NCI-H2081 treated with DMSO at 0.1 percent for 48 hours (cell line): Measurements from ENCODE around the gene CNTNAP4.

ENCODE experiments used
- DNase-seq: peaks from one replicate; lab custom pipeline; 2025; lab: John Stamatoyannopoulos, UW

Gene CNTNAP4

DNA sequence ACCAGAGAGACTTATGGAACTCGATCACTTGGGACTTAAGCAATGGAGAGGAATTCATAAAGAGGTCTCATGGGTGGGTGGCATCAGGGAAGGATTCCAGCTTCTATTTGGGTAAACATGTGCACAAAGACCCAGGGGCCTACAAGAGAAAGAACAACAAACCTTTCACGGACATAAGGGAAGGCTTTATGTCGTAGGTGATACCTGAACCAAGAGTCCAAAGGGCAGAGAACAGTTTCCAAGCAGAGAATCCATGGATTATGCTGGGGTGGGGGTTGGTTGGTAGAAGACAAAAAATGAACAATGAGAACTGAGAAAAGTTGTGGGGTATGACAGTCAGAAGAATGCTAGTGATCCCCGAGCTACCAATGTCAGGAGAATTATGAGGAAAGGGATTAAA is 119.8 kb downstream of the CNTNAP4 start:
- DNase-seq, result no peak

DNA sequence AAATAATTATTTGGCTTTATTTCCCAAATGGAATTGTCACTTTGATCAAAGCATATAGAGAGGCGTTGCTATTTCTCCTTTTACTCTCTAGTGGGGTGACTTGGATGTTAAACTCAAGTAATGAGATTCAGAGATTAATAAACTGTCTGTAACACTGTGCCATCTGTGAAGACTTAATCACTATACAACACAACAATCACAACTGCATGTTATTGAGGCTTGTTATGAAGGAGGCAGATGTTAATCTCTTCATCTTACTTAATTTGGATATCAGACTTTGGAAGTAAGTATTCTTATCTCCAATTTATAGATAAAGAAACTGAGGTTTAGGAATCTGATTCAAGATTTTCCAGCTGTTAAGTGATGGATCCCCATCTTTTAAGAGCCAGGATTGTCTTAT is 132.5 kb downstream of the CNTNAP4 start:
- DNase-seq, result no peak

GRCh38 chr16:76421571-76421970 is 144.4 kb downstream of the CNTNAP4 start:
- no peak for DNase-seq

DNA sequence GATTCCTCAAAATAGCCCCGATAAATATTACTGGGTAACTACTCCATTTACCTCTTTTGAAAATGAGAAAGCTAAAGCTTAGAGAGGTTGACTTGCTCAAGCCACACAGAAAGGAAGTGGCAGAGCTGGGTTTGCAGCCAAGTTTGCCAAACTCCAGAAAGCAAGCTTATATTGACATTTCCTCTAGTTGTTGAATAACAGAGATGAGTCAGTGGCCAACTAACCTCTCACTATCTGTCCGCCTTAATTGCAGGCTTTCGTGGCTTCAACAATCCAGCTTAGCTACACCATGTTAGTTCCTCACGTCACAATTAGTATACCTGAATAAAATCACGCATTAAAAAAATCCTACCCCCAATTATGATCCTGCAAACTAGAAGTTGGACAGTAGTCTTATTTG is 151.7 kb downstream of the CNTNAP4 start:
- DNase-seq, result no peak

DNA sequence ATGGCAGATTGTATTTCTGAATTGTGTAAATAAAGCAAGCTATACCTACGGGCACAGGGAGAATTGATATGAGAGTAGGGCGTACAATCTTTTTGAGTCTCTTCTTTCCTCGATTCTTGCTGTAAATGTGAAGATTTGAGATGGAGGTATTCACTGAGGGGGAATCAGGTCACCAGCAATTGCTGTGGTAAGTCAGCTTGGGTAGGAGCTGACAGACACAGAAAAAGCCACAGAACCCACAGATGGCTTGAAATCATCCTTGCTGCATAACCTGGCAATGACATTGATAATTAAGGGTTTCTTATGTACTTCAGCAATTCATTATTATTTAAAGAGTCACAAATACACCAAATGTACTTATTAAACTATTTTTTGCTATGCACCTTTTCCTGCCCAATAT is 164.2 kb downstream of the CNTNAP4 start:
- no peak for DNase-seq

DNA sequence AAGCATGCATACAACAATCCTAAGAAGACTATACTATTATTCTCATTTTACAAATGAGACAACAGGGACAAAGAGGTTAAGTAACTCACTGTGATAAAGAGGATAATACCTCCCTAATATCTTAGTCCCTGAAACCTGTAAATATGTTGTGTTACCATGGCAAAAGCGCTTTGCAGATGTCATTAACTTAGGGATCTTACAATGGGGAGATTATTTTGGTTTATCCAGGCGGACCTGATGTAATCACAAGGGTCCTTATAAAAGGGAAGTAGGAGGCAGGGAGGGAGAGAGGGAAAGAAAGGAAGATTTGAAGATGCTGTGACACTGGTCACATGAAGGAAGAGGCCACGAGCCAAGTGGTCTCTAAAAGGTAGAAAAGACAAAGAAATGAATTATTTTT is 164.7 kb downstream of the CNTNAP4 start:
- DNase-seq, result no peak

DNA sequence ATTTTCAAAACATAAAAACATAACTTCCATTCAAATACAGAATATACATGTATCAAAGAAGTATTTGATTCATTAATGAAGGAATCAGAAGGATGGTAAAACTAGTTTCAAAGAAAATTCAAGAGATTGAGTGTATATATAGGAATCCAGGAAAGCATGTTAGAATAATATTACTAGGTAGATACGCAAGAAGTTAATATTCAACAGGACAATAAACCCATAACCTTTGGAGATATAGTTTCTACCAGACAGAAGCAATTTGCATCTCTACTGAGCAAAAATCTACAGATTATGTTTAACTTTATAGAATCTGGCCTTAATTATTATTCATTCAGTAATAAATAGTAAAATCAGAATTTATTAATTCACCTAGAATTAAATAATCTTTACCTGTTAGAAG is 166.8 kb downstream of the CNTNAP4 start:
- DNase-seq, result no peak

DNA sequence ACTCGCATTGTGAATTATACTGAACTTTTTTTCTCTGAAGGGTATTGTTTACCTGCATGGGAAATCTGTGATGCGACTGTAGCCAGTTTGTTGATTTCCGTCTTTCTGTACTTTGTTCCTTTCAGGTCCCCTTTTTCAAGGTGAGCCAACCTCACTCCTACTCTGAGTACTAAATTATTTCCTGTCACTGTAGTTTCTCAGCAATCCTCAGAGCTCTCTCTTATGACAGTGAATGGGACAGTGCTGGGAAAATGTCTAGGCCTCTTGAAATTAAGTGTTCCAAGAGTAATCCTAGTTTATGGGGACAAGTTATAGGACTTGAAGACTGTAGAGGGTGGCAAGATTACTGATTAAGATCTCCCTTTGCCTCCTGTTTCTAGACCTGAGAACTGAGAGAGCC is 167.6 kb downstream of the CNTNAP4 start:
- DNase-seq, result no peak

DNA sequence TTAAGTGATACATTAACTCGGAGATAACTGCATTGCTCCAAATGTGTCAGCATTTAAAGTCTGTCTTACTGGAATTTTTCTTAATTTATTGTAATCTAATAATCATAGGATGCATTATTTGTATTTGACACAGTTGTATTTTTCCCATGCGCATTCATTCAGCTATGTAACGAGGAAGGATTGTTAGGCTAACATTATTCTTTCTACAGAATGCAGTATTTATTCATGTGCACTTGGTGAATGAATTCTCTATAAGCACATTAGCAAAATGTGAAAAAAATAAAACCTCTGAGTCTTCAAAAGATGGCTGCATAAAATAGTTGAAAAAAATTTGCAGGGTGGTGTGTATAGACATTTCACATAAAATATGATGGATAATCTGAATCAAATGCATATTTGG is 168.6 kb downstream of the CNTNAP4 start:
- DNase-seq, result no peak

DNA sequence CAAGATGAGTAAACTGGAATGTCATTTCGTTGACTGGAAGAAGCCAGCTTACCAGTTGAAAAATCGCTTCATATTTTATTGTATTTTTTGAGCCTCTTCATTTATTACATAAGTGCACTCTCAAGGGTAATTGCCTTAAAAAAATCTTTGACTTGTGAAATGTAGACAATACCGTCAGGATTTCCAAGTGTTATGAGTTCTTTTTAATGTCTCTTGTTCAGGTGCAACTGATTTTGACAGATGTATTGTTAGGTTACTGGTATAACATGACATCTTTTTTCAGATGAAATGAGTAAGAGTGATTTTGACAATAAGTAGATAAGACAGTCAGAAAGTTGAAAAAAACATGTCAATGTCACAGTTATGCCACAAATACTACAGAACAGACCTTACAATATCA is 169.1 kb downstream of the CNTNAP4 start:
- no peak for DNase-seq

DNA sequence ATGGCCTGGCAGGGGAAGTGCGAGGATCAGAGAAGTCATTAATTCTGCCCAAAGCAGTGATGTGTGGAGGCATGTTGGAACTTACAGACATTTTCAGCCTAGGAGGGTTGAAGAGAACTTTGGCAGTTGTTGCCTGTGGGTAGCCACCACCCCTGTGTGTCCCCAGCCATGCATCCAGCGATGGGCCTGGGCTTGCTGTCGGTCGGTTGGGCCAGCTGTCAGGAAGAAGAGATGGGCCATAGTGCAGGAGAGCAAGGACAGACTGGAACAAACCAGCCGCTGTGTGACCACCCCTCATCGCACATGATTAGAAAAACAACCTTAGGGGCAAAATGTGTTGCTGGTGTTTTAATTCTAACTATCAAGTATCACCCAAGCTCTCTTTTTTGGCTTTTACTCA is 173.7 kb downstream of the CNTNAP4 start:
- no peak for DNase-seq

- no peak for DNase-seq
These were observed 178.1 kb downstream of the CNTNAP4 start for GRCh38 chr16:76455257-76455656.

- DNase-seq, result no peak
These were observed 178.8 kb downstream of the CNTNAP4 start for GRCh38 chr16:76456016-76456415.

DNA sequence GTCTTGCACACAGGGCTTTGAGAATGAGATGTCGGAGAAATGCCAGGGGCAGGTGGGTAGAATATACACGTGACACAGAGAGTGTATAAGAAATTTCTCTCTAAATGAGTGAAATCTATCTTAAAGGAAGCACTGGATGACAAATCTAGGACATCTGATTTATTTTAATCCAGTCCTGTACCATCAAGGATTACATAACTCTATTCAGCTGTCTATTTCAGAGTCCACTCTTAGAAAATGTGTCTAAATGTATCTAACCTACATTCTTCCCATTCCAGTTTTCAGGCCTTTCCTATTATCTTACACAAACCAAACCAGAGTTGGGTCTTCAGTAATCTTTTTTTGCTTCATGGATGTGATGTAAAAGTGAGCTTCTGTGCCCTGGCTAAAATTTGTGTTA is 181.9 kb downstream of the CNTNAP4 start:
- DNase-seq, result no peak

DNA sequence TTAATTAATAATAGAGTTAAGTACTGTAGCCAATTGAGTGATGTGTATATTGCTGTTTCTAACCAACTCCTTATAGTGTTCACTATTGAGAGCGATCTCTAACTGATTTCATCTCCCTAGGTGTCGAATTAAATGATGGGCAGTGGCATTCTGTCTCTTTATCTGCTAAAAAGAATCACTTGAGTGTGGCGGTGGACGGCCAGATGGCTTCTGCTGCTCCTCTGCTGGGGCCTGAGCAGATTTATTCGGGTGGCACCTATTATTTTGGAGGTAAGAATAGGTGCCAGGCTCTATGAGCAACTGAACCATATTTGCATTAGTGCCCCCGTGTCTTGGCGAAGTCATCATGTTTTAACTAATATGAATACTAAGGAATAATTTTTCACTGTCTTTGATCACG is 184.6 kb downstream of the CNTNAP4 start:
- no peak for DNase-seq

GRCh38 chr16:76464955-76465620 is 187.9 kb downstream of the CNTNAP4 start:
- DNase-seq, result no peak

GRCh38 chr16:76466871-76467270 is 189.7 kb downstream of the CNTNAP4 start:
- no peak for DNase-seq

DNA sequence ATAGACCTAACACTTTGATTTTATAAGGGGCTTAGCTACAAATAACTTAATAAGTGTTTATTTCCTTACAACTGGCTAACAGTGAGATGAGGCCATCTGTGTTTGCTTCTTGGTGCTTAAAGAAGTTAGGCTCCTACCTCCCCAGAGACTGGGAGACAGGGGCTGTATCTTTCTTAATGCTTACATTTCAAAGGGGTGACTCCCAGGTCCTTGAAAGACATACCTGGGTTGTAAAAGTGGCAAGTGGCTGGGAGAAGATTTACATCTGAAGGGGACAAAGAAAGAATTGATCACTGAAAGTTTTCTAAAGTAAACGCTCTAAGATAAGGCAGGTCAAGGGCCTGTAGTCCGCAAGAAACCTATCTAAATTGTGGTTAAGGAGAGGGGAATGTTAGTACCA is 196.8 kb downstream of the CNTNAP4 start:
- no peak for DNase-seq

GRCh38 chr16:76478105-76478504 is 200.9 kb downstream of the CNTNAP4 start:
- no peak for DNase-seq

GRCh38 chr16:76483307-76483909 is 206.2 kb downstream of the CNTNAP4 start:
- no peak for DNase-seq

- DNase-seq, result no peak
These were observed 206.8 kb downstream of the CNTNAP4 start for GRCh38 chr16:76484020-76484419.

- DNase-seq, result no peak
These were observed 209.5 kb downstream of the CNTNAP4 start for GRCh38 chr16:76486740-76487139.

GRCh38 chr16:76487411-76488064 is 210.3 kb downstream of the CNTNAP4 start:
- no peak for DNase-seq

- no peak for DNase-seq
These were observed 210.8 kb downstream of the CNTNAP4 start for GRCh38 chr16:76488065-76488417.
